NCI-H69 (cell line): ENCODE results near the gene SMAD3.
A peak's percentile ranks its signal among the peaks of the same experiment; 100 is the strongest.
"Not testable (repeated sequence)": the region's sequence is repeated elsewhere in the genome, so short reads cannot be mapped to it uniquely, and the experiment has no call there.

Source experiments
- DNase-seq: peaks from one replicate; lab custom pipeline; 2025; lab: John Stamatoyannopoulos, UW

The SMAD3 gene

GRCh38 chr15:67065531-67066005, at the start of gene SMAD3:
Gene SMAD3, plus strand, starts transcription at chr15:67065602. Its CDS starts 553 bp downstream, at chr15:67066155.
- peak; percentile 87 for DNase-seq

- DNase-seq, result no peak
Measured at GRCh38 chr15:67017311-67017710, 48.1 kb upstream of the SMAD3 start.

GRCh38 chr15:67018026-67018425, 47.4 kb upstream of the SMAD3 start:
- no peak for DNase-seq

GRCh38 chr15:67018441-67018840, 47.0 kb upstream of the SMAD3 start:
- DNase-seq, result no peak

- no peak for DNase-seq
Measured at GRCh38 chr15:67019069-67019468, 46.3 kb upstream of the SMAD3 start.

GRCh38 chr15:67019884-67020520, 45.4 kb upstream of the SMAD3 start:
- DNase-seq, result no peak

GRCh38 chr15:67020668-67021067, 44.7 kb upstream of the SMAD3 start:
- not testable (repeated sequence) for DNase-seq

- DNase-seq, result no peak
Measured at GRCh38 chr15:67021455-67021854, 43.9 kb upstream of the SMAD3 start.

- no peak for DNase-seq
Measured at GRCh38 chr15:67022587-67023105, 42.8 kb upstream of the SMAD3 start.

GRCh38 chr15:67023517-67024313, 41.7 kb upstream of the SMAD3 start:
- peak; percentile 68 for DNase-seq

GRCh38 chr15:67024314-67024997, 40.9 kb upstream of the SMAD3 start:
- peak; percentile 87 for DNase-seq

- DNase-seq, result peak; percentile 84
Measured at GRCh38 chr15:67024998-67025368, 40.4 kb upstream of the SMAD3 start.

GRCh38 chr15:67025719-67026609, 39.4 kb upstream of the SMAD3 start:
- peak; percentile 83 for DNase-seq

- DNase-seq, result no peak
Measured at GRCh38 chr15:67026610-67026967, 38.8 kb upstream of the SMAD3 start.

- DNase-seq, result not testable (repeated sequence)
Measured at GRCh38 chr15:67028440-67028839, 37.0 kb upstream of the SMAD3 start.

GRCh38 chr15:67030036-67030762, 35.2 kb upstream of the SMAD3 start:
- peak; percentile 100 for DNase-seq

GRCh38 chr15:67031331-67031730, 34.1 kb upstream of the SMAD3 start:
- peak; percentile 54 for DNase-seq

- DNase-seq, result no peak
Measured at GRCh38 chr15:67032608-67033007, 32.8 kb upstream of the SMAD3 start.

GRCh38 chr15:67033012-67033411, 32.4 kb upstream of the SMAD3 start:
- DNase-seq, result no peak

GRCh38 chr15:67033571-67034044, 31.8 kb upstream of the SMAD3 start:
- no peak for DNase-seq

GRCh38 chr15:67035886-67036285, 29.5 kb upstream of the SMAD3 start:
- no peak for DNase-seq
